CD4-positive, alpha-beta T cell (primary cell): Measurements from ENCODE around the gene TJP1. TPM values are rescaled to one million over a fixed set of nuclear protein-coding genes. Genes with fewer than 3 reads are reported as not detected.
A peak's percentile ranks its signal among the peaks of the same experiment; 100 is the strongest.

Source experiments
- ATAC-seq: fragments of 200-7000 bp; cut with Tn5 transposase; one replicate; pipeline ENCODE4 v1.10.0; 2022; ENCODE audit warnings: mild to moderate bottlenecking; ENCODE audit not compliant: poor library complexity
- CTCF ChIA-PET: fragments of 350-600 bp; sonication (Branson Sonifier 250); formaldehyde crosslinking; loops from one replicate; lab custom pipeline; 2021; ENCODE audit warnings: antibody characterized with exemption, inconsistent platforms; lab: Charles Lee
- POLR2A ChIA-PET: fragments of 350-600 bp; sonication (Branson Sonifier 250); formaldehyde crosslinking; loops from one replicate; lab custom pipeline; 2021; ENCODE audit warnings: antibody characterized with exemption, inconsistent platforms; lab: Charles Lee
- DNase-seq, 14 experiments: peaks; one replicate each; pipeline ENCODE4 v3.0.0-alpha.2; 2013 to 2020; ENCODE audit warnings: mixed read lengths in 2 of 14
- H3K27ac ChIP-seq, 2 donors: one replicate each; pipeline versions ENCODE4 v1.5.1 to v1.7.0; 2013; ENCODE audit warnings: low read length in 2 of 2, low read depth in 1 of 2, mild to moderate bottlenecking in 1 of 2
- H3K27me3 ChIP-seq, 2 experiments: 1 replicate in 1 of 2; 2 replicates in 1 of 2; pipeline versions ENCODE4 v1.6.1 to v1.7.0; 2013; ENCODE audit warnings: low read length in 2 of 2, control low read depth in 1 of 2, mild to moderate bottlenecking in 1 of 2, moderate library complexity in 1 of 2; ENCODE audit not compliant: insufficient read depth in 2 of 2, control insufficient read depth in 1 of 2
- H3K36me3 ChIP-seq: one replicate; pipeline ENCODE4 v1.6.1; 2013; ENCODE audit warnings: low read length, control low read depth; ENCODE audit not compliant: insufficient read depth
- H3K4me1 ChIP-seq: one replicate; pipeline ENCODE4 v1.6.1; 2013; ENCODE audit warnings: low read length, control low read depth; ENCODE audit not compliant: insufficient read depth
- H3K4me3 ChIP-seq: one replicate; pipeline ENCODE4 v1.5.1; 2013; ENCODE audit warnings: mild to moderate bottlenecking, low read length, moderate library complexity
- H3K9me3 ChIP-seq, 2 experiments: 1 replicate in 1 of 2; 2 replicates in 1 of 2; pipeline versions ENCODE4 v1.6.1 to v1.7.0; 2013; ENCODE audit warnings: low read length in 2 of 2, mild to moderate bottlenecking in 2 of 2, control low read depth in 1 of 2, moderate library complexity in 1 of 2; ENCODE audit not compliant: control insufficient read depth in 1 of 2, insufficient read depth in 1 of 2
- H3K27ac Mint-ChIP-seq: one replicate; pipeline ENCODE4 v1.8.0; 2020; ENCODE audit warnings: mixed read lengths
- H3K27me3 Mint-ChIP-seq: one replicate; pipeline ENCODE4 v1.8.0; 2021; ENCODE audit warnings: mixed read lengths
- H3K36me3 Mint-ChIP-seq: one replicate; pipeline ENCODE4 v1.8.0; 2021; ENCODE audit warnings: low read depth, mixed read lengths
- H3K4me1 Mint-ChIP-seq: one replicate; pipeline ENCODE4 v1.8.0; 2021; ENCODE audit warnings: low read depth, mixed read lengths
- H3K4me3 Mint-ChIP-seq: one replicate; pipeline ENCODE4 v1.8.0; 2020; ENCODE audit warnings: mild to moderate bottlenecking, mixed read lengths
- H3K9me3 Mint-ChIP-seq: one replicate; pipeline ENCODE4 v1.8.0; 2020; ENCODE audit warnings: mixed read lengths
- intact Hi-C, 2 experiments: fragments of 100-400 bp; cut with DNase I in 1 of 2; cut with micrococcal nuclease in 1 of 2; formaldehyde crosslinking; loops; one replicate each; pipeline versions ENCODE4 v1.15.1 to v1.9.0; 2023 to 2025; cut with DNase I, micrococcal nuclease
- total RNA-seq, 174 experiments: library from RNA in 2 of 174; stranded (reverse) in 2 of 174; gene quantifications; one replicate each; pipeline ENCODE4 v1.2.3 and lab custom pipeline; 2021 to 2026
- TF ChIP-seq, protein P1 (sequence below): fragments of 200-600 bp; IDR thresholded peaks from one replicate; pipeline ENCODE4 v1.8.0; 2022; ENCODE audit warnings: antibody characterized with exemption, mild to moderate bottlenecking

The TJP1 gene
- total RNA-seq, 2 experiments from 2014 or later = not detected

DNA sequence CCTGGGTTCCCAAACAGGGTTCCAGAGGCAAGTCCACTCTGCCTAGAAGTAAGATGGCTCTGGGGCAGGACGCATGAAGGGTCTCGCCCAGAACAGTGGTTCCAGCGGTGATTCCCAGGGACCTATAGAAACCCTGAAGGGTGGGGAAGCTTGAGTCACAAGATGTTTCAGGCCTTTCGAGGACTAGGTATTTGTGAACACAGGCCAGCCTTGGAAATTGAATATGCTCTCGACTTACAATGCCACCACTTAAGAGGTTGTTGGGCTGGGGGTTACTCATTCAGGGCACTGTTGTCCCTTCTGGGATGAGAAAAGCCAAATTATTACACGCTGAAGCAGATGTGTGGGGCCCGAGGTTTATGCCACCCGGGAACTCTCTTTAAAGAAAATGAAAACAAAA is 152.0 kb downstream of the TJP1 start:
- H3K4me3 Mint-ChIP-seq = no peak overlapping the region
- Histone ChIP-seq H3K27me3 (peaks cover 12 to 18% of the 10 kb centered on the region in 2 experiments), H3K4me3 (no peak overlapping the region), H3K4me1 (no peaks in the 10 kb centered on the region), H3K9me3 (peaks cover 0 to 2% of the 10 kb centered on the region in 2 experiments), H3K27ac (no peak overlapping the region), H3K36me3 (no peaks in the 10 kb centered on the region)
- H3K4me1 Mint-ChIP-seq = no peaks in the 10 kb centered on the region
- no peak overlapping the region for H3K27ac Mint-ChIP-seq
- no peak for DNase-seq
- no peaks in the 10 kb centered on the region for H3K9me3 Mint-ChIP-seq
- H3K27me3 Mint-ChIP-seq = peaks cover 61% of the 10 kb centered on the region
- no peaks in the 10 kb centered on the region for H3K36me3 Mint-ChIP-seq
- ChIA-PET POLR2A (no interaction called here), CTCF (no interaction called here)
- no peak for ATAC-seq
- TF ChIP-seq, protein P1, sequence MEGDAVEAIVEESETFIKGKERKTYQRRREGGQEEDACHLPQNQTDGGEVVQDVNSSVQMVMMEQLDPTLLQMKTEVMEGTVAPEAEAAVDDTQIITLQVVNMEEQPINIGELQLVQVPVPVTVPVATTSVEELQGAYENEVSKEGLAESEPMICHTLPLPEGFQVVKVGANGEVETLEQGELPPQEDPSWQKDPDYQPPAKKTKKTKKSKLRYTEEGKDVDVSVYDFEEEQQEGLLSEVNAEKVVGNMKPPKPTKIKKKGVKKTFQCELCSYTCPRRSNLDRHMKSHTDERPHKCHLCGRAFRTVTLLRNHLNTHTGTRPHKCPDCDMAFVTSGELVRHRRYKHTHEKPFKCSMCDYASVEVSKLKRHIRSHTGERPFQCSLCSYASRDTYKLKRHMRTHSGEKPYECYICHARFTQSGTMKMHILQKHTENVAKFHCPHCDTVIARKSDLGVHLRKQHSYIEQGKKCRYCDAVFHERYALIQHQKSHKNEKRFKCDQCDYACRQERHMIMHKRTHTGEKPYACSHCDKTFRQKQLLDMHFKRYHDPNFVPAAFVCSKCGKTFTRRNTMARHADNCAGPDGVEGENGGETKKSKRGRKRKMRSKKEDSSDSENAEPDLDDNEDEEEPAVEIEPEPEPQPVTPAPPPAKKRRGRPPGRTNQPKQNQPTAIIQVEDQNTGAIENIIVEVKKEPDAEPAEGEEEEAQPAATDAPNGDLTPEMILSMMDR = no peak
- intact Hi-C loops = no loop called here

DNA sequence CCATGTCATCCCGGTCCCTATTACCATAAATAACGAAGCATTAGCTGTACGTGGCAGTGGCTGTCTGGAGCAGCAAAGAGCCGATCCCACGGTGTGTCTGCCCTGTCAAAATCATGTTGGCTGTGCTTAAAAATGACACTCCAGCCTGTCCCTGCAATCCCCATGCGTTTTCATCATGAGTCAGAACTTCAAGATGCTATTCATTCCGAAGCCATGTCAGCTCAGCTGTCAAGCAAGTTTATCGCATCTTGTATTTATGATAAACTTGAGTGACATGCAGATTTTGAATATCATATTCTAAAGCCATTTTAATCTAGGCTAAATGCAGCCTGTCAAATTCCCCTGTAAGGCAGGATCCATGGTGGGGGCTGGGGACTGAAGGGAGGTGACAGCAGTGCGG is 152.4 kb downstream of the TJP1 start:
- Histone ChIP-seq H3K4me1 (no peaks in the 10 kb centered on the region), H3K9me3 (no peaks in the 10 kb centered on the region), H3K36me3 (no peaks in the 10 kb centered on the region), H3K4me3 (no peak overlapping the region), H3K27me3 (peaks cover 12 to 16% of the 10 kb centered on the region in 2 experiments), H3K27ac (no peak overlapping the region)
- Mint-ChIP-seq H3K4me1 (no peaks in the 10 kb centered on the region), H3K9me3 (no peaks in the 10 kb centered on the region), H3K27ac (no peak overlapping the region), H3K36me3 (no peaks in the 10 kb centered on the region), H3K4me3 (no peak overlapping the region), H3K27me3 (peaks cover 61% of the 10 kb centered on the region)
- DNase-seq (no peak), ATAC-seq (no peak)
- intact Hi-C loops = no loop called here
- ChIA-PET POLR2A (no interaction called here), CTCF (no interaction called here)
- TF ChIP-seq, protein P1 = no peak

GRCh38 chr15:29668120-29668602 is 154.1 kb downstream of the TJP1 start:
- no peak overlapping the region for H3K4me3 ChIP-seq
- no peak overlapping the region for H3K27ac ChIP-seq
- no peaks in the 10 kb centered on the region for H3K9me3 Mint-ChIP-seq
- no peak overlapping the region for H3K4me3 Mint-ChIP-seq
- no peaks in the 10 kb centered on the region for H3K9me3 ChIP-seq
- TF ChIP-seq, protein P1 = no peak
- CTCF ChIA-PET = no interaction called here
- H3K4me1 ChIP-seq = no peaks in the 10 kb centered on the region
- ATAC-seq (no peak), DNase-seq (peak in 1 of 14 experiments; percentile 10)
- no peak overlapping the region for H3K27ac Mint-ChIP-seq
- peaks cover 6 to 8% of the 10 kb centered on the region in 2 experiments for H3K27me3 ChIP-seq
- no peaks in the 10 kb centered on the region for H3K36me3 Mint-ChIP-seq
- intact Hi-C loops = no loop called here
- no peaks in the 10 kb centered on the region for H3K4me1 Mint-ChIP-seq
- POLR2A ChIA-PET = no interaction called here
- H3K27me3 Mint-ChIP-seq = peaks cover 53% of the 10 kb centered on the region
- no peaks in the 10 kb centered on the region for H3K36me3 ChIP-seq
